Neuronal stem cell (in vitro differentiated cells): ENCODE results near the gene ENAH. TPM values are rescaled to one million over a fixed set of nuclear protein-coding genes. Genes with fewer than 3 reads are reported as not detected.

ENCODE experiments used
- DNase-seq: peaks from one replicate; pipeline ENCODE4 v3.0.0-alpha.2; 2013; ENCODE audit warnings: low spot score
- H2AFZ ChIP-seq: one replicate; pipeline ENCODE4 v1.6.1; 2013; ENCODE audit warnings: mild to moderate bottlenecking, low read length, inconsistent platforms
- H2AK5ac ChIP-seq: 2 replicates; pipeline ENCODE4 v1.6.1; 2013; ENCODE audit warnings: low read depth, mild to moderate bottlenecking, inconsistent platforms, low read length, moderate library complexity, mixed read lengths
- H2BK120ac ChIP-seq: 2 replicates; pipeline ENCODE4 v1.6.1; 2013; ENCODE audit warnings: low read depth, mild to moderate bottlenecking, inconsistent platforms, low read length, moderate library complexity, mixed read lengths
- H2BK12ac ChIP-seq: one replicate; pipeline ENCODE4 v1.6.1; 2013; ENCODE audit warnings: low read length, inconsistent platforms
- H2BK15ac ChIP-seq: 2 replicates; pipeline ENCODE4 v1.6.1; 2013; ENCODE audit warnings: mild to moderate bottlenecking, low read length, inconsistent platforms, mixed read lengths
- H2BK5ac ChIP-seq: one replicate; pipeline ENCODE4 v1.6.1; 2013; ENCODE audit warnings: inconsistent platforms, mild to moderate bottlenecking, low read length, moderate library complexity
- H3K14ac ChIP-seq: one replicate; pipeline ENCODE4 v1.6.1; 2013; ENCODE audit warnings: low read length, inconsistent platforms
- H3K18ac ChIP-seq: 2 replicates; pipeline ENCODE4 v1.6.1; 2013; ENCODE audit warnings: low read length, inconsistent platforms
- H3K23ac ChIP-seq: 2 replicates; pipeline ENCODE4 v1.6.1; 2013; ENCODE audit warnings: low read depth, mild to moderate bottlenecking, mixed read lengths, low read length, inconsistent platforms; ENCODE audit not compliant: poor library complexity
- H3K27ac ChIP-seq: replicated peaks from 3 replicates; pipeline ENCODE4 v1.5.1; 2013; ENCODE audit warnings: low read length, inconsistent platforms
- H3K27me3 ChIP-seq, 3 experiments: 2 replicates each; pipeline ENCODE4 v1.6.1; 2013; ENCODE audit warnings: low read length in 3 of 3, mild to moderate bottlenecking in 2 of 3, inconsistent platforms in 1 of 3, low read depth in 1 of 3, mixed read lengths in 1 of 3, moderate library complexity in 1 of 3; ENCODE audit not compliant: control insufficient read depth in 3 of 3, insufficient read depth in 3 of 3
- H3K36me3 ChIP-seq, 2 donors: replicated peaks in 1 of 2; 2 replicates each; pipeline ENCODE4 v1.6.1; 2013; ENCODE audit warnings: low read length in 2 of 2; ENCODE audit not compliant: control insufficient read depth in 2 of 2, insufficient read depth in 2 of 2
- H3K4ac ChIP-seq: 2 replicates; pipeline ENCODE4 v1.6.1; 2013; ENCODE audit warnings: inconsistent platforms, mild to moderate bottlenecking, low read length, moderate library complexity
- H3K4me1 ChIP-seq, 2 donors: 1 replicate in 1 of 2; 2 replicates in 1 of 2; pipeline ENCODE4 v1.6.1; 2013; ENCODE audit warnings: low read length in 2 of 2, low read depth in 1 of 2; ENCODE audit not compliant: control insufficient read depth in 2 of 2, insufficient read depth in 1 of 2
- H3K4me2 ChIP-seq: one replicate; pipeline ENCODE4 v1.6.1; 2013; ENCODE audit warnings: mild to moderate bottlenecking, low read length, inconsistent platforms; ENCODE audit not compliant: insufficient read depth, poor library complexity, severe bottlenecking
- H3K4me3 ChIP-seq, 2 donors: 2 replicates each; pipeline ENCODE4 v1.5.1; 2013; ENCODE audit warnings: low read length in 2 of 2, mild to moderate bottlenecking in 2 of 2, inconsistent platforms in 1 of 2, moderate library complexity in 1 of 2
- H3K79me1 ChIP-seq: one replicate; pipeline ENCODE4 v1.6.1; 2013; ENCODE audit warnings: low read depth, mild to moderate bottlenecking, inconsistent platforms, low read length, moderate library complexity
- H3K9ac ChIP-seq: one replicate; pipeline ENCODE4 v1.6.1; 2013; ENCODE audit warnings: mild to moderate bottlenecking, low read depth, low read length, inconsistent platforms; ENCODE audit not compliant: poor library complexity
- H3K9me3 ChIP-seq, 2 donors: replicated peaks in 1 of 2; 2 replicates each; pipeline versions ENCODE3 to v1.6.1; 2013; ENCODE audit warnings: low read length in 2 of 2, mild to moderate bottlenecking in 2 of 2, inconsistent platforms in 1 of 2, low read depth in 1 of 2, mixed read lengths in 1 of 2, moderate library complexity in 1 of 2; ENCODE audit not compliant: control insufficient read depth in 2 of 2, insufficient read depth in 1 of 2
- H4K8ac ChIP-seq: one replicate; pipeline ENCODE4 v1.6.1; 2013; ENCODE audit warnings: low read depth, mild to moderate bottlenecking, inconsistent platforms, low read length, moderate library complexity
- H4K91ac ChIP-seq: one replicate; pipeline ENCODE4 v1.6.1; 2013; ENCODE audit warnings: low read length, low read depth, mild to moderate bottlenecking, inconsistent platforms; ENCODE audit not compliant: poor library complexity
- WGBS, 2 donors: extraction: QIAGEN DNeasy Blood & Tissue Kit; methylation state at CpG; one replicate each; pipeline ENCODE4 v1.1.7; 2013; ENCODE audit warnings: missing lambda C conversion rate in 2 of 2, mixed read lengths in 1 of 2; ENCODE audit not compliant: insufficient read length in 2 of 2, insufficient replicate concordance in 1 of 2; ENCODE audit errors: extremely low coverage in 2 of 2; 5-methylcytosine and 5-hydroxymethylcytosine counted together
- polyA plus RNA-seq, 2 experiments: library from polyadenylated mRNA; stranded (reverse); fragments of 200-250 nt; gene quantifications; one replicate each; pipeline ENCODE4 v1.2.3, GENCODE V29; 2013

ENAH gene
- 187 TPM for polyA plus RNA-seq (2013, experiment 1 of 2)
- 187 TPM for polyA plus RNA-seq (2013, experiment 2 of 2)

DNA sequence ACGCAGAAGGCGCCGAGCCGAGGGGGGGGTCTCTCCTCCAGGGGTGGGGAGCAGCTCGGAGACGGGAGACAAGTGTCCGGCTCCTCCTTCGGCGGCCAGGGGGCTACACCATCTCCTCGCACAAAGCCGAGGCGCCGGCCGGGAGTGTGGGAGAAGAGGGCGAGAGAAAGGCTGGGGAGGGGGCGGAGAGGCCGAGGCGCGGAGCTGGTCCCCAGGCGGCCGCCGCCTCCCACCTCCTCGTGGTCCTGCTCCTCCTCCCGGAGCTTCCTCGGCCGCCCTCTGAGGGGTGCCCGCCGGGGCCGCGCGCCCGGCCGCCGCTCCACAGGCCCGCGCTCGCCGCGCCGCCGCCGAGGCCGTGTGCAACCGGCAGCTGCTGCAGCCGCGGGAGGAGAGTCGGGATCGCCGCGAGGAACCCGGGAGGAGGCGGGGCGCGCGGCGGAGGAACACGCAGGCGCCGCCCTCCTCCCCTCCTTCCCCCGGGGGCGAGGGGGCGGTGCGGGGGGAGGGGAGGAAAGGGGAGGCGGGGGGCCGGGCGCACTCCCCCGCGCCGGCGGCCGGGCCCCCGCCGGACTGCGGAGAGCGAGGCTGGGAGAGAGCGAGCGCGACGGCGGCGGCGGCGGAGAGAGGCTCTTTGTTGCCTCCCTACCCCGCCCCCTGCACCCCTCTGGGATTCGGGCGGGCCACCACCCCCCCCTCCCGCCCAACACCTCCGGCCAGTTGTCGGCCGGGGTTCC, at the start of gene ENAH:
TSS of gene ENAH (minus strand) at position 395 of the 734 bp plus-strand sequence. CDS start 433 bp downstream, outside the sequence.
- Histone ChIP-seq H3K79me1 (no peaks in the 10 kb centered on the region), H2BK15ac (peak within 1 kb of the TSS; percentile 25), H2AFZ (peak within 1 kb of the TSS; percentile 83), H3K9me3 (peaks cover 0 to 9% of the 10 kb centered on the region in 2 donors), H3K36me3 (peaks cover 0 to 26% of the 10 kb centered on the region in 2 donors), H4K8ac (no peak within 1 kb of the TSS), H3K4me3 (peak within 1 kb of the TSS; percentile 78 to 97), H2AK5ac (peak within 1 kb of the TSS; percentile 24), H3K4me2 (peak within 1 kb of the TSS; percentile 78), H2BK5ac (peak within 1 kb of the TSS; percentile 89), H3K4ac (peak within 1 kb of the TSS; percentile 47), H3K27me3 (no peaks in the 10 kb centered on the region), H3K27ac (peak within 1 kb of the TSS; percentile 87), H2BK12ac (no peak within 1 kb of the TSS), H2BK120ac (peak within 1 kb of the TSS; percentile 93), H3K4me1 (peaks cover 1 to 10% of the 10 kb centered on the region in 2 donors), H3K18ac (peak within 1 kb of the TSS; percentile 96), H3K23ac (peak within 1 kb of the TSS; percentile 98), H3K9ac (peak within 1 kb of the TSS; percentile 94), H4K91ac (no peak within 1 kb of the TSS), H3K14ac (no peak within 1 kb of the TSS)
- no CpG with 5 or more reads among the region's 90 CpGs for WGBS, 2 donors
- peak; percentile 82 for DNase-seq

DNA sequence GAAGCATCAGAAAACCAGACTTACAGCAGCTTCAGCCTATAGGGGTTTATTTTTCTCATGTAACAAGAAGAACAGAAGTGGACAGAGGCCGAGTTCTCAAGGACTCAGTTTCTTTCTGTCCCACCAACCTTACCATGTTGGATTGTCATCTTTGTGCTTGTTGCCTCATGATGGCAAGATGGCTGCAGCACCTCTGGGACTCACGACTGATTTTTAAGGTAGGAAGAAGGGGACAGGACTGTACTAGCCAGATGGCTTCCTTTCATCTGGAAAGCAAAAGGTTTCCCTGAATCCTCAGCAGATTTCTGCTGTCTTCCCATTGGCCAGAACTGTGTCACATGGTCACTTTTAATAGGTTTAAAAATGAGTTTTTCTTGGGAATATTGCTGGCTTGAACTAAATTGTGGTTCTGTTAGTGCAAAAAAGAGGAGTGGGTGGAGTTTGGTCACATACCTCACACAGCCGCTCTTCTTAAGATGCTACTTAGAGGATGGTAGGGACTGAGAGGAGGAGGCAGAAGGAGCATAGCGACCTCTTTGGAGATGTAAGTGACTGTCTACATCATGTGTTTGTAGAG, 48.1 kb upstream of the ENAH start:
- Histone ChIP-seq H3K27me3 (no peaks in the 10 kb centered on the region), H2BK12ac (no peak overlapping the region), H4K91ac (no peak overlapping the region), H3K4me2 (no peak overlapping the region), H3K9me3 (no peaks in the 10 kb centered on the region), H4K8ac (no peak overlapping the region), H3K23ac (no peak overlapping the region), H2AK5ac (no peak overlapping the region), H3K4ac (no peak overlapping the region), H2BK120ac (no peak overlapping the region), H3K27ac (no peak overlapping the region), H3K9ac (no peak overlapping the region), H3K18ac (no peak overlapping the region), H3K36me3 (no peaks in the 10 kb centered on the region), H2BK15ac (no peak overlapping the region), H2BK5ac (no peak overlapping the region), H3K4me1 (peaks cover 6% of the 10 kb centered on the region in 2 donors), H3K14ac (no peak overlapping the region), H3K79me1 (no peaks in the 10 kb centered on the region), H3K4me3 (no peak overlapping the region), H2AFZ (peak overlapping the region; percentile 59)
- no CpG with 5 or more reads among the region's 4 CpGs for WGBS, 2 donors
- DNase-seq = no peak

DNA sequence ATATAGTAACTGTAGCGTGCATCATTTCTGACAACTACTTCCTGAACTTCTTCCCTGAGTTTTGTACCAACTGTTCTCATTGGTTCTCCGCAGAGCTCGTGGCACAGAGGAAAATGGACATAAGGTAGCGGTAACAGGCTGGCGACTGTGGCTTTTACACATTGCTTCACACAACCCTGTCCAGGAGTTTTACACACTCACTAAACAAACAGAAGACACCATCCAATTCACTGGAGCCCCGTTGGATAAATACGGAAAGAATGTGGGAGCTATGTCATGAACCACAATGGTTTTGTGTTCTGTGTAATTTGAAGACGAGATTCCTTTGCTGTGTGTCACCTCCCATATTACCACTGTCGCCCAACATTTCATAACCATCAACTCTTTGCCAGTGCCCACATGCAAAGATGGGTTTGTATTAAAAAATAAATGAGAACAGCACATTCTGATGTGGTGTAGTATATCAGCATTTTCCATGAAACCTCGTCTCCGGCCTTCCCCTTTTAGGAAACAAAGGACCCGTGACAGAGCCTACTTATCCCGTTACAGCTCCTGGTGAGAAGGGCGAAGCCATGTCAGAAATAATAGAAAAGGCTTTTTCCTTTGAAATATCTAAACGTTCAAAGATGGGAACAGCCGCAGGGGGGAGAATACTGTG, 47.4 kb upstream of the ENAH start:
- Histone ChIP-seq H3K14ac (no peak overlapping the region), H2BK15ac (no peak overlapping the region), H3K9me3 (no peaks in the 10 kb centered on the region), H3K4me3 (no peak overlapping the region), H3K27me3 (no peaks in the 10 kb centered on the region), H2AFZ (peak overlapping the region; percentile 59), H2BK5ac (no peak overlapping the region), H3K4me2 (no peak overlapping the region), H3K18ac (peak overlapping the region; percentile 76), H3K36me3 (no peaks in the 10 kb centered on the region), H3K23ac (no peak overlapping the region), H3K4ac (no peak overlapping the region), H4K91ac (no peak overlapping the region), H2BK120ac (no peak overlapping the region), H3K79me1 (no peaks in the 10 kb centered on the region), H4K8ac (no peak overlapping the region), H3K4me1 (peaks cover 6 to 7% of the 10 kb centered on the region in 2 donors), H2BK12ac (no peak overlapping the region), H3K9ac (no peak overlapping the region), H3K27ac (no peak overlapping the region), H2AK5ac (no peak overlapping the region)
- no peak for DNase-seq
- WGBS, 2 donors = no CpG with 5 or more reads among the region's 16 CpGs

DNA sequence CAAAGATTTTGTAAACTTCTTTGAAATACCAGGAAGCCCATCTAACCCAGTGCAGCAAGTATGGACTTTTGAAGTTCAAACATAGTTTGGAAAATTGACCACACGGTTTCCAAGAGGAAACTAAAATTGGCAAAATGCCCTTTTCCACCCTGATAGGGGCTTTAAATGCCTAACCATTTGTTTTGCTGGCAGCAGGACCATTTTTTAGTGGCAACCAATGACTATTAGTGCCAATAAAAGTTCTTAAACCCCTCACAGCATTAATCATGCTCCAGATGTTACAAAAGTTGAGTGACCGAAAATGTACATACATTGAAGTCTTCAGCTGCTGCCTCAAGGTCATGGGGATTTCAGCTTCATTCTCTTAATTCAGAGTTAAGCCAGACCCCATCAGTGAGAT, 46.4 kb upstream of the ENAH start:
- Histone ChIP-seq H3K27ac (no peak overlapping the region), H3K14ac (no peak overlapping the region), H3K4ac (no peak overlapping the region), H3K4me2 (no peak overlapping the region), H3K36me3 (no peaks in the 10 kb centered on the region), H2BK5ac (no peak overlapping the region), H2BK15ac (no peak overlapping the region), H3K4me1 (peaks cover 6 to 7% of the 10 kb centered on the region in 2 donors), H2AFZ (peak overlapping the region; percentile 59), H4K91ac (no peak overlapping the region), H2AK5ac (no peak overlapping the region), H3K79me1 (no peaks in the 10 kb centered on the region), H3K9ac (no peak overlapping the region), H3K9me3 (no peaks in the 10 kb centered on the region), H3K18ac (no peak overlapping the region), H4K8ac (no peak overlapping the region), H3K23ac (no peak overlapping the region), H2BK12ac (no peak overlapping the region), H3K4me3 (no peak overlapping the region), H2BK120ac (no peak overlapping the region), H3K27me3 (peaks cover 0 to under 1% (median 0%) of the 10 kb centered on the region in 3 experiments)
- no CpG with 5 or more reads among the region's 2 CpGs for WGBS, 2 donors
- no peak for DNase-seq
